Activated naive CD4-positive, alpha-beta T cell (primary cell): ENCODE data around the gene MYO15B.

ENCODE experiments used
- DNase-seq, 4 experiments: peaks; one replicate each; lab custom pipeline; 2025; lab: John Stamatoyannopoulos, UW

The MYO15B gene

DNA sequence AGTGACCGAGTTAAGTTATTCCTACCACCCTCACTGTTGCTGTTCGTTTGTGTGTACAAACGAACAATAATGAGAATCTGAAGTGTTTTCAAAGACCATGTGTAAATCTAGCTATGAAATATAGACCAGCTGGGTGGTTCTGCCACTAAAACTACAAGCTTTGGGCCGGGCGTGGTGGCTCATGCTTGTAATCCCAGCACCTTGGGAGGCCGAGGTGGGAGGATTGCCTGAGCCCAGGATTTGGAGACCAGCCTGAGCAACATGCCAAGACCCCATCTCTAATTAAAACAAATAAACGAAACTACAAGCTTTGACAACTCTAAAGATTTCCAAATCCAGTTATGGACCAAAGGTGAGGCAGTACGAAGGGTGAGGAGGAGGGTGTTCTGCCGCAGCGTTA is 78.4 kb downstream of the MYO15B start:
- no peak for DNase-seq

DNA sequence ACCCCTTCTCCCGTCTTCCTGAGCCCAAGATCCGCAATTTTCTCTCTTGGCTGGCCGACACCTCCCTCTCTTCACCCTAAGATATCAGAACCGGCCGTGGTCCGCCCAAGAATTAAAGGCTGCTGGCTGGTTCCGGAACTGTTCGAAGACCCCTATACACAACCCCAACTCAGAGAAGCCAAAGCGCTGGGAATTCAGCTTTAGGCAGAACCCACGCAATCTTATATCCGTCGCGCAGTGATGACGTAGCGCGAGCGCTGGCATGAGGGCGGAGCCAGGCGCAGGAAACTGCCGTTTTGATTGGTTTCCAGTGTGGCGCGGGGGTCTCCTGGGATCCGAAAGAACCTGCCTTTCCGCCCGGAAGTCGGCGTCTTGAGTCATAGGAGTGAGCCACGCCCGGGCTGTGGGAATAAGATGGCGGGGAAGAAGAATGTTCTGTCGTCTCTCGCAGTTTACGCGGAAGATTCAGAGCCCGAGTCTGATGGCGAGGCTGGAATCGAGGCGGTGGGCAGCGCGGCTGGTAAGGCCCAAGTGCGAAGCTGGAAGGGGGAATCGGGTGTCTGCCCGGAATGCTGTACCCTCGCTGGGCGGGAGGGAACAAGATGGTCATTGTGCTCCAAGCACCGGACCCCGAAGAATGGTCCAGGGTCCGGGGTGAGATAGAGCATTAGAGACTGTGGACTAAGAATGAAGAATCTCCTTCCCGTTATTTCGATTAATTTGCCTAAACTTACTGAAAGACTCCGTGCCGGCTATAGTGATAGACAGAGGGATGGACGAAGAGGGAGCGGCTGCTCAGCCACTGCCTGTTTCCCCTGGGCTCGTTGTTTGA is 79.6 kb downstream of the MYO15B start, which contains the start of the genes RECQL5 and SAP30BP:
TSS of gene RECQL5 (minus strand) at position 196 of the 832 bp plus-strand sequence. CDS start 597 bp downstream, outside the sequence.
TSS of gene SAP30BP (plus strand) at position 380 of the 832 bp plus-strand sequence. CDS start at position 415, 35 bp downstream.
- peak; percentile 93 to 97 (median 96) for DNase-seq

DNA sequence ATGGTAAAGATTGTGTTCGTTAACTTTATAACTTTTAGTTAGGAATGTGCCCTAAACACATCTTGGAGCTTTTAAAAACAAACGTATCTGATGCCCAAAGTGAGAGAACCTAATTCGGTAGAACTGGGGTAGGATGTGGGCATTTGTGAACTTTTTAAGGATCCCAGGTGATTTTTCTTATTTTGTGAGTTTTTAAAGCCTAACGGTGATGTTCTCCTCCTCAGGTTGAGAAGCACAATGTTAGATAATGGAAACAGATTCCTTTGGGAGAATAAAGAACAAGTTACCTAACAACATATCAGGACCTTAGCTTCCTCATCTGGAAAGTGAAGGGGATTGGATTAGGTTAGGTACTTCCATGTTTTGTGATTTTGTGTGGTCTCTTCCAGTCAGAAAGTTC is 80.2 kb downstream of the MYO15B start:
- DNase-seq, result no peak

DNA sequence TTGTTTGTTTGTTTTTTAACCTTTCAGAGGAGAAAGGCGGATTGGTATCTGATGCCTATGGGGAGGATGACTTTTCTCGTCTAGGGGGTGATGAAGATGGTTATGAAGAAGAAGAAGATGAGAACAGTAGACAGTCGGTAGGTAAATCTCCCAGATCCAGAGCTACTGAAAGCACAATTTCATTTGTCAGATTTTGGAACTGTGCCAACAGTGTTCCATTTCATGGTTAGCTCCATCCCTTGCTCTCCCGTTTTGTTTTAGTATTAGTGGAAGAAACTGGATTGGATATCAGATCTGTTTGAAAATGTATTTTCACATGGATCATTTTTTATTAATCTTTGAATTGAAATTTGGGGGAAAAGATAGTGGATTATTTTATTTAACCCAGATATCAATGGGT is 80.9 kb downstream of the MYO15B start:
- no peak for DNase-seq

DNA sequence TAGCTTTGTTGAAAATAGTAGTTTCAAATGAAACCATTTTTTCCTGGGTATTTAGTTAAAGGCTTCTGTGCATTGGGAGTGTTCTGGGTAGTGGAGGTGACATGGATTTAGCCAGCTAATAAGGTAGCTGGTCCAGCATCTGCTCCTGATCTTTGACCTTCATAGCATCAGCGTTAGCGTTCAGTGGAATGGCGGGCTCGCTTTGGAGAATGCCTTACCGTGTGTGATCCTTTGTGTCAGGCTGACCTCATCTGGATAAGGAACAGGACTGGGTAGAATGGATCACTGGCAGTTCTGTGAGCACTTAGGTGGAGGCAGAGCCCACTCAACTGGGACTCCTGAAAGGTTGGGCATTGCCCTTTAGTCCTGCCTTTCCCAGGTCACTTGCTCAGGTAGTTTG is 83.3 kb downstream of the MYO15B start:
- no peak for DNase-seq

DNA sequence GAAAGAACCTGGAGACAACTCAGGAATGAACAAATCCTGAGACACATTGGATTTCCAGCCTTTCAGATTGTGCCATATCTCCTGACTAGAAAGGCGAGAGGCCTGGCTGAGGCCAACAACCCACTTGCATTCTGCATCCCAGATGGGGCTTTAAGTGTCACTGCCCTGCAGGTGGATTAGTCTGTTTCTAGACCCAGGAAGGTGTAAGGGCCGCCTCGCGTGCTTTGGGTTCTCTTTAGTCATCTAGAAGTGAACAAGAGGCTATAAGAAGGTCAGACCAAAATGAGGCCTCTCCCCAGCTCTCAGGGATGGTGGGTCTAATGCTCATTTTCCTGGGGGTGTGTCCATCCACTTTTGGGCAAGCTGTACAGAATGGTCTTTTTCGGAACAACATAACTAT is 84.4 kb downstream of the MYO15B start:
- DNase-seq, result no peak

DNA sequence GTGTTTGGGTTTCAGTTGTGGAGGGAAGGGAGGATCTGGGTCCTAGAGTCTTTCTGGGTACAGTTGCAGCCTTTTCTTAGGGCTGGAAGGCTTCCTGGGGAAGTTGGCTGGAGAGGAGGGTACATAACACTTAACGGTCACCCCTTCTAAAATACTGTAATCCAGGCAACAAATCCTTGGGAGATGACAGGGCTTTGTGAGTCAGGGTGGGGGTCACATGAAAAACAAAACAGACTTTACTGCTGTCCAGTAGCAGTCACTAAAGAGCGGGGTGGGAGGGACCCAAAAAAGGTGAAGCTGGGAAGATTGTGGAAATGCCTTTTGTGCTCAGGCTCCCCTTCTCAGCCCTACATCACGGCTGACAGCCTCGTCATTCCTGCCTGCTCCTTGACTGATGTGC is 85.9 kb downstream of the MYO15B start:
- no peak for DNase-seq
